GM03348 (cell line): ENCODE results near the gene TRPC5OS.
A peak's percentile ranks its signal among the peaks of the same experiment; 100 is the strongest.

Experiments
- DNase-seq: peaks from one replicate; pipeline ENCODE4 v3.0.0; 2012; ENCODE audit warnings: low spot score

Gene TRPC5OS

GRCh38 chrX:111896148-111896547, 20.2 kb downstream of the TRPC5OS start:
- no peak for DNase-seq

DNA sequence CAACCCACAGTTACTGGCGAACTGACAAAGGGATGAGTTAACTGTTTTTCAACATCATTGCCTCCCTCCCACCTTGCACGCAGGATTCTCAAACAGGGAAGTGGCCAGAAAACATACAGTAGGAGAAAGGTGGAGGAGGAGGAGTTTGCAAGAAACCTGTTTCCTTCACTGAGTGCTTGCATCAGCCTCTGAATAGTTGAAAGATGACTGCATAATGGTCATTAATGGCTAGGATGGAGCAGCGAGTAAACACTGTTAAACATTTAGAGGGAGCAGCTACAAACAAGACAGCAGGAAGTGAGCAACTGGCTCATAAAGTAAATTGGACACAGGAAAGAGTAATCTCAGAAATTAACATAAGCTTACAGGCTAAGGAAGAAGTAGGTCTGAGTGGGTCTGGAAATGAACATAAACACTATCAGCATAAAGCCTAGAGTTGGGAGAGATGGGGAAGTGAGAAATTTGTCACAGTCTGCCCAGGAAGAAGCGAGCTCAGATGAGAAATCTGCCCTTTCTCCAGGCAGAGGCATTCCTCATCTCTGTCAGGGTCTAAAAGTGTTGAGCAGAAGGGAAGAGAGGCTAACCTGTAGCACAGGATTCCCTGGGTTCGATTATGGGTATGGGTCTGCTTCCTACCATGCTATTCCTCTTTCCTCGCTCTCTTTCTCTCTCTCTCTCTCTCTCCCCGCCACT, 38.6 kb downstream of the TRPC5OS start:
- DNase-seq, result peak; percentile 3

GRCh38 chrX:111917591-111917990, 41.6 kb downstream of the TRPC5OS start:
- no peak for DNase-seq

- no peak for DNase-seq
These were observed 52.5 kb downstream of the TRPC5OS start for GRCh38 chrX:111928456-111928855.
